ENCODE data around the gene SELENOV. TPM values are rescaled to one million over a fixed set of nuclear protein-coding genes. Genes with fewer than 3 reads are reported as not detected.

SELENOV gene
- total and polyA plus RNA-seq, 9 of the 15 experiments (the other 6 are each of a cell fraction or from before 2014, with no cell fraction given), result 0.04 to 0.09 (median 0.06) TPM; not detected in 4

DNA sequence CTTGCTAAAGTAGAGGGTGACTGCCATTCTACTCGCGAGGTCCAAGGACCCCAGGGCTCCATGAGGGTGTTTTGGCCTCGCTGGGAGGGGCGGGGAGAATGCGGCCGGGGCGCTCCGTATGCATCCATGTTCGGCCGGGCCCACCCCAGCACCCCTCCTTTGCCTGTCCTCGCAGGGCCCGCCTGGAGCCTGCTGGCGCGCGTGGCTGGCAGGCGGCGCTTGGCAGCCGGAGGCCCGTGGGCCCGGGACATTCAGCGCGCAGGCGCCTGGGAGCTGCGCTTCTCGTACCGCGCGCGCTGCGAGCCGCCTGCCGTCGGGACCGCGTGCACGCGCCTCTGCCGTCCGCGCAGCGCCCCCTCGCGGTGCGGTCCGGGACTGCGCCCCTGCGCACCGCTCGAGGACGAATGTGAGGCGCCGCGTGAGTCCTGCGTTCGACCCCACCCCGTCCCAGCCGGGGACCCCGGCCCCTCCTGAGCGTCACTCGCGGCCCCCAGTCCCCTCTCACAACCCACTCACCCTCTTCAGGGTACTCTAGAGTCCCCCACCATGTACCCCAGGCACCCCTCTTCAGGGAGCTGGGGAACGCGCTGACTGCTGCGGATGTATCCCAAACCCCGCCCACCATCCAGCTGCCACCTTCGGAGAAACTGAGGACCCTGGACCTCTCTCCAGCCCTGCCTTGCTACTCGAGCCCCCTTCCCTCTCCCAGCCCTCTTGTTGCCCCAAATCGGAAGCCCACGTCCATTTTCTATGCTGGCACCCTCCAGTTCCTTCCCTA, 12.1 kb upstream of the SELENOV start:
- H3K79me2 ChIP-seq (ENCODE audit: control insufficient read depth, insufficient read depth, low read length), result no peaks in the 10 kb centered on the region
- H3K27ac ChIP-seq (ENCODE audit: extremely low read depth, low read depth, low read length), result peak overlapping the region; percentile 50; the same call in 2 of the 3 replicates
- H3K9me3 ChIP-seq (replicated peaks; ENCODE audit: control insufficient read depth, insufficient read depth, low read depth, low read length), result no peaks in the 10 kb centered on the region
- H3K4me2 ChIP-seq (ENCODE audit: insufficient read depth, low read length), result peak overlapping the region; percentile 53
- WGBS (ENCODE audit: insufficient coverage, low coverage, missing lambda C conversion rate), result 7% methylated on average over 24 of the region's 69 CpGs
- peak overlapping the region; percentile 50 to 80; a peak in 3 of 4 replicates for H3K9ac ChIP-seq (ENCODE audit: insufficient read depth in 1 of 2, low read depth in 2 of 2, low read length in 2 of 2)
- FAIRE-seq (peak; percentile 57), DNase-seq (ENCODE audit: extremely low read depth in 1 of 4, low spot score in 3 of 4) (peak; percentile 88 to 91 (median 90)), ATAC-seq (peak; percentile 68)
- POLR2A ChIA-PET, result interaction anchor here (0.6 to 1.6 kb wide), 7 partner anchors 22 to 80 kb away, joined by 3 to 9 read pairs (median 4); partner anchors contain the start of genes EID2B, RPS16 and TIMM50
- H3K4me1 ChIP-seq (replicated peaks in 1 of 2; ENCODE audit: control insufficient read depth in 2 of 2, insufficient read depth in 2 of 2, low read length in 2 of 2), result peaks cover 19 to 47% of the 10 kb centered on the region in 2 experiments
- in situ Hi-C loops (cut with MboI) (no loop called here), intact Hi-C loops (cut with micrococcal nuclease) (loop anchor here (2.0 kb wide), 1 partner anchor 62 kb away; no protein-coding TSS in a partner anchor)
- no TSS peak for BruUV-seq (replicated peaks)
- no peaks in the 10 kb centered on the region for H4K20me1 ChIP-seq (replicated peaks; ENCODE audit: control insufficient read depth, insufficient read depth, low read length)
- CTCF ChIA-PET (ENCODE audit: low intra/inter-chr PET ratio), result interaction anchor here (0.6 to 1.4 kb wide), 2 partner anchors 26 to 29 kb away, joined by 3 read pairs; no protein-coding TSS in a partner anchor
- no peaks in the 10 kb centered on the region for H3K27me3 ChIP-seq (ENCODE audit: control insufficient read depth in 2 of 2, insufficient read depth in 2 of 2, low read length in 2 of 2)
- peak overlapping the region; percentile 99 for H2AFZ ChIP-seq (ENCODE audit: low read depth, low read length)
- no peaks in the 10 kb centered on the region for H3K36me3 ChIP-seq (ENCODE audit: control insufficient read depth, insufficient read depth, low read length)
- no peaks in the 10 kb centered on the region for H3K9me1 ChIP-seq (ENCODE audit: control insufficient read depth, insufficient read depth, low read length)
- H3K4me3 ChIP-seq, result peak overlapping the region; percentile 33
- TF ChIP-seq ZNF444 (CRISPR knock-in tag; IDR thresholded peaks at IDR 0.05) (no peak), HOXB6 (CRISPR knock-in tag; IDR thresholded peaks at IDR 0.05; ENCODE audit: borderline replicate concordance) (no peak), ZNF24 (IDR thresholded peaks at IDR 0.05) (no peak), HDAC2 (IDR thresholded peaks at IDR 0.05) (no peak), NFATC3 (IDR thresholded peaks at IDR 0.05) (no peak), RBM15 (IDR thresholded peaks at IDR 0.05; ENCODE audit: insufficient read depth, low read length) (no peak), NFE2L1 (tag; IDR thresholded peaks at IDR 0.05; ENCODE audit: borderline replicate concordance, low read depth) (no peak), ZNF12 (CRISPR knock-in tag; IDR thresholded peaks at IDR 0.05) (peak; percentile 87; the same call in 1 of the 2 replicates), ZNF449 (CRISPR knock-in tag; IDR thresholded peaks at IDR 0.05) (no peak), ZNF75A (CRISPR knock-in tag; IDR thresholded peaks at IDR 0.05) (no peak), NFYB (IDR thresholded peaks at IDR 0.05; ENCODE audit: extremely low read depth, insufficient read length) (no peak), CAMTA2 (CRISPR knock-in tag; conservative IDR thresholded peaks at IDR 0.05) (no peak), SNAPC5 (CRISPR knock-in tag; IDR thresholded peaks at IDR 0.05) (no peak)
- TF ChIP-seq, protein P1, sequence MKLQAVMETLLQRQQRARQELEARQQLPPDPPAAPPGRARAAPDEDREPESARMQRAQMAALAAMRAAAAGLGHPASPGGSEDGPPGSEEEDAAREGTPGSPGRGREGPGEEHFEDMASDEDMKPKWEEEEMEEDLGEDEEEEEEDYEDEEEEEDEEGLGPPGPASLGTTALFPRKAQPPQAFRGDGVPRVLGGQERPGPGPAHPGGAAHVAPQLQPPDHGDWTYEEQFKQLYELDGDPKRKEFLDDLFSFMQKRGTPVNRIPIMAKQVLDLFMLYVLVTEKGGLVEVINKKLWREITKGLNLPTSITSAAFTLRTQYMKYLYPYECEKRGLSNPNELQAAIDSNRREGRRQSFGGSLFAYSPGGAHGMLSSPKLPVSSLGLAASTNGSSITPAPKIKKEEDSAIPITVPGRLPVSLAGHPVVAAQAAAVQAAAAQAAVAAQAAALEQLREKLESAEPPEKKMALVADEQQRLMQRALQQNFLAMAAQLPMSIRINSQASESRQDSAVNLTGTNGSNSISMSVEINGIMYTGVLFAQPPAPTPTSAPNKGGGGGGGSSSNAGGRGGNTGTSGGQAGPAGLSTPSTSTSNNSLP (IDR thresholded peaks at IDR 0.05; ENCODE audit: borderline replicate concordance, low read depth, low read length), result no peak
- TF ChIP-seq, protein P2, sequence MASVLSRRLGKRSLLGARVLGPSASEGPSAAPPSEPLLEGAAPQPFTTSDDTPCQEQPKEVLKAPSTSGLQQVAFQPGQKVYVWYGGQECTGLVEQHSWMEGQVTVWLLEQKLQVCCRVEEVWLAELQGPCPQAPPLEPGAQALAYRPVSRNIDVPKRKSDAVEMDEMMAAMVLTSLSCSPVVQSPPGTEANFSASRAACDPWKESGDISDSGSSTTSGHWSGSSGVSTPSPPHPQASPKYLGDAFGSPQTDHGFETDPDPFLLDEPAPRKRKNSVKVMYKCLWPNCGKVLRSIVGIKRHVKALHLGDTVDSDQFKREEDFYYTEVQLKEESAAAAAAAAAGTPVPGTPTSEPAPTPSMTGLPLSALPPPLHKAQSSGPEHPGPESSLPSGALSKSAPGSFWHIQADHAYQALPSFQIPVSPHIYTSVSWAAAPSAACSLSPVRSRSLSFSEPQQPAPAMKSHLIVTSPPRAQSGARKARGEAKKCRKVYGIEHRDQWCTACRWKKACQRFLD (CRISPR knock-in tag; IDR thresholded peaks at IDR 0.05), result peak; percentile 77; the same call in 1 of the 2 replicates

Measured in K562 (cell line).